Measurements from ENCODE around the gene UBE3B.

DNA sequence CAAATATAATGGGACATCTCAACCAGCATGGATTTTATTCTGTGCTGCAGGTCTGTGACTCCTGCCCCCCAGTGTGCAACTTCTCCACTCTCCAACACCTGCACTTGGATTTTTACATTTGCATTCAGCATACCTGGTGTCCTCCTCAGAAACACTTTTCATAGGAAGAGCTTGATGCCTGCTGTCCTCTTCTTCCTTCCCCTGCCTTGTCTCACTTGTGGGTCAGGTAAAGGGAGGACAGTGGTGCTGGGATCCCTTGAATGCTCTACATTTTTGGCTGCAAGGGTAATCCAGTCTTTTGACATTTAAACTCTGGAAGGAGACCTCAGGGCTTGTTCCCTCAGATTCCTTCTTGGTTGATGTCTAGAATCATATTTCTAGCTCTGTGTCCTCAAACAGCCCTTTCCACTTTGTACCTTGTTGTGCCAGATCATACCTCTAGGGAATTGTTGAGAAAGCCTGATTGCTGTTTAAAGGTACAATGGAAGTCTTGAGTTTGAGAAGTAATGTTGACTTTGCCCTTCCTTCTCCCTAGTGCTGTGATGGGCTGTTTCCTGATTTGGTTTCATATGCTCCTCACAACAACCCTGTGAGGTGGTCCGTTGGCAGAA, 12.6 kb downstream of the UBE3B start:
- TF ChIP-seq, protein P1, sequence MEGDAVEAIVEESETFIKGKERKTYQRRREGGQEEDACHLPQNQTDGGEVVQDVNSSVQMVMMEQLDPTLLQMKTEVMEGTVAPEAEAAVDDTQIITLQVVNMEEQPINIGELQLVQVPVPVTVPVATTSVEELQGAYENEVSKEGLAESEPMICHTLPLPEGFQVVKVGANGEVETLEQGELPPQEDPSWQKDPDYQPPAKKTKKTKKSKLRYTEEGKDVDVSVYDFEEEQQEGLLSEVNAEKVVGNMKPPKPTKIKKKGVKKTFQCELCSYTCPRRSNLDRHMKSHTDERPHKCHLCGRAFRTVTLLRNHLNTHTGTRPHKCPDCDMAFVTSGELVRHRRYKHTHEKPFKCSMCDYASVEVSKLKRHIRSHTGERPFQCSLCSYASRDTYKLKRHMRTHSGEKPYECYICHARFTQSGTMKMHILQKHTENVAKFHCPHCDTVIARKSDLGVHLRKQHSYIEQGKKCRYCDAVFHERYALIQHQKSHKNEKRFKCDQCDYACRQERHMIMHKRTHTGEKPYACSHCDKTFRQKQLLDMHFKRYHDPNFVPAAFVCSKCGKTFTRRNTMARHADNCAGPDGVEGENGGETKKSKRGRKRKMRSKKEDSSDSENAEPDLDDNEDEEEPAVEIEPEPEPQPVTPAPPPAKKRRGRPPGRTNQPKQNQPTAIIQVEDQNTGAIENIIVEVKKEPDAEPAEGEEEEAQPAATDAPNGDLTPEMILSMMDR (conservative IDR thresholded peaks at IDR 0.05; ENCODE audit: low read length), result no peak
- TF ChIP-seq EZH2phosphoT487 (IDR thresholded peaks at IDR 0.05; ENCODE audit: borderline replicate concordance), result no peak
